ENCODE measurements around the gene SKOR1. TPM values are rescaled to one million over a fixed set of nuclear protein-coding genes. Genes with fewer than 3 reads are reported as not detected.

SKOR1 gene
- total and polyA plus RNA-seq, 10 of the 15 experiments (the other 5 are each of a cell fraction or from before 2014, with no cell fraction given) = 0.04 to 0.36 (median 0.10) TPM; not detected in 4

GRCh38 chr15:67803996-67804843, 21.1 kb upstream of the SKOR1 start (continued):
- TF ChIP-seq, protein P1, sequence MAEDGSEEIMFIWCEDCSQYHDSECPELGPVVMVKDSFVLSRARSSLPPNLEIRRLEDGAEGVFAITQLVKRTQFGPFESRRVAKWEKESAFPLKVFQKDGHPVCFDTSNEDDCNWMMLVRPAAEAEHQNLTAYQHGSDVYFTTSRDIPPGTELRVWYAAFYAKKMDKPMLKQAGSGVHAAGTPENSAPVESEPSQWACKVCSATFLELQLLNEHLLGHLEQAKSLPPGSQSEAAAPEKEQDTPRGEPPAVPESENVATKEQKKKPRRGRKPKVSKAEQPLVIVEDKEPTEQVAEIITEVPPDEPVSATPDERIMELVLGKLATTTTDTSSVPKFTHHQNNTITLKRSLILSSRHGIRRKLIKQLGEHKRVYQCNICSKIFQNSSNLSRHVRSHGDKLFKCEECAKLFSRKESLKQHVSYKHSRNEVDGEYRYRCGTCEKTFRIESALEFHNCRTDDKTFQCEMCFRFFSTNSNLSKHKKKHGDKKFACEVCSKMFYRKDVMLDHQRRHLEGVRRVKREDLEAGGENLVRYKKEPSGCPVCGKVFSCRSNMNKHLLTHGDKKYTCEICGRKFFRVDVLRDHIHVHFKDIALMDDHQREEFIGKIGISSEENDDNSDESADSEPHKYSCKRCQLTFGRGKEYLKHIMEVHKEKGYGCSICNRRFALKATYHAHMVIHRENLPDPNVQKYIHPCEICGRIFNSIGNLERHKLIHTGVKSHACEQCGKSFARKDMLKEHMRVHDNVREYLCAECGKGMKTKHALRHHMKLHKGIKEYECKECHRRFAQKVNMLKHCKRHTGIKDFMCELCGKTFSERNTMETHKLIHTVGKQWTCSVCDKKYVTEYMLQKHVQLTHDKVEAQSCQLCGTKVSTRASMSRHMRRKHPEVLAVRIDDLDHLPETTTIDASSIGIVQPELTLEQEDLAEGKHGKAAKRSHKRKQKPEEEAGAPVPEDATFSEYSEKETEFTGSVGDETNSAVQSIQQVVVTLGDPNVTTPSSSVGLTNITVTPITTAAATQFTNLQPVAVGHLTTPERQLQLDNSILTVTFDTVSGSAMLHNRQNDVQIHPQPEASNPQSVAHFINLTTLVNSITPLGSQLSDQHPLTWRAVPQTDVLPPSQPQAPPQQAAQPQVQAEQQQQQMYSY (CRISPR knock-in tag; IDR thresholded peaks at IDR 0.05) = no peak
- TF ChIP-seq EED (IDR thresholded peaks at IDR 0.05; ENCODE audit: low read depth) = no peak

GRCh38 chr15:67805008-67805665, 20.2 kb upstream of the SKOR1 start:
- intact Hi-C loops (cut with micrococcal nuclease; ENCODE audit: unreplicated experiment) = no loop called here
- no peak for DNase-seq (ENCODE audit: low read depth, low spot score)
- Histone ChIP-seq H3K36me3 (ENCODE audit: control insufficient read depth in 2 of 2, insufficient read depth in 2 of 2, low read length in 1 of 2) (no peaks in the 10 kb centered on the region; a peak in 2 of 4 replicates), H3K9ac (ENCODE audit: control insufficient read depth, insufficient read depth, low read length) (no peak overlapping the region), H3K79me2 (ENCODE audit: control insufficient read depth, insufficient read depth, low read length) (no peaks in the 10 kb centered on the region), H3K4me3 (no peak overlapping the region), H3K4me1 (ENCODE audit: control insufficient read depth, insufficient read depth, low read length) (peaks cover 5% of the 10 kb centered on the region), H3K9me3 (replicated peaks; ENCODE audit: control insufficient read depth, insufficient read depth, low read length) (no peaks in the 10 kb centered on the region), H2AFZ (ENCODE audit: control insufficient read depth, low read depth, low read length) (no peak overlapping the region), H3K27me3 (replicated peaks in 1 of 2; ENCODE audit: control insufficient read depth in 2 of 2, insufficient read depth in 2 of 2, low read length in 1 of 2) (no peaks in the 10 kb centered on the region), H3K4me2 (ENCODE audit: control insufficient read depth, insufficient read depth) (no peak overlapping the region), H3K27ac (ENCODE audit: control insufficient read depth, insufficient read depth) (no peak overlapping the region), H4K20me1 (ENCODE audit: control insufficient read depth, insufficient read depth) (no peaks in the 10 kb centered on the region; the same call in 1 of the 2 replicates)
- CTCF ChIA-PET = no interaction called here
- POLR2A ChIA-PET = interaction anchor here (0.6 kb wide), 1 partner anchor 432 kb away, joined by 9 read pairs; no protein-coding TSS in a partner anchor
- SMC1A ChIA-PET (ENCODE audit: uncharacterized antibody, unreplicated experiment) = no interaction called here
- in situ Hi-C loops (cut with MboI) = no loop called here
- BruUV-seq (replicated peaks) = no TSS peak
- FAIRE-seq = no peak
- ATAC-seq = no peak
- RAD21 ChIA-PET (ENCODE audit: unreplicated experiment) = no interaction called here
- WGBS (ENCODE audit: insufficient coverage, insufficient replicate concordance, low lambda C conversion rate, missing lambda C conversion rate) = 93% methylated on average over 17 of the region's 17 CpGs
- TF ChIP-seq PKNOX1 (IDR thresholded peaks at IDR 0.05) = no peak
- TF ChIP-seq EGR1 (IDR thresholded peaks at IDR 0.05; ENCODE audit: borderline replicate concordance in 1 of 2, low read depth in 2 of 2, low read length in 2 of 2) = no peak
- no peak for TF ChIP-seq ZNF687 (IDR thresholded peaks at IDR 0.05)
- TF ChIP-seq ZSCAN29 (IDR thresholded peaks at IDR 0.05) = no peak
- TF ChIP-seq EP300 (IDR thresholded peaks at IDR 0.05; ENCODE audit: borderline replicate concordance in 1 of 2, control insufficient read depth in 1 of 2, low read depth in 2 of 2, low read length in 2 of 2) = no peak
- TF ChIP-seq RB1 (IDR thresholded peaks at IDR 0.05; ENCODE audit: borderline replicate concordance) = no peak
- no peak for TF ChIP-seq EED (IDR thresholded peaks at IDR 0.05; ENCODE audit: low read depth)
- TF ChIP-seq NFIC (IDR thresholded peaks at IDR 0.05; ENCODE audit: low read depth, low read length) = no peak

All from GM12878 (cell line).